Colonic mucosa (tissue), 4 donors: Measurements from ENCODE around the gene KRT33B. TPM values are rescaled to one million over a fixed set of nuclear protein-coding genes. Genes with fewer than 3 reads are reported as not detected.

Source experiments
- DNase-seq: peaks from one replicate; pipeline ENCODE4 v3.0.0-alpha.2; 2020
- H3K27ac ChIP-seq: fragments of 200-600 bp; one replicate; pipeline ENCODE4 v1.8.0; 2021
- H3K27me3 ChIP-seq: fragments of 200-600 bp; one replicate; pipeline ENCODE4 v1.8.0; 2021
- H3K36me3 ChIP-seq: fragments of 200-600 bp; one replicate; pipeline ENCODE4 v1.8.0; 2021
- H3K4me1 ChIP-seq: fragments of 200-600 bp; one replicate; pipeline ENCODE4 v1.8.0; 2021; ENCODE audit warnings: mild to moderate bottlenecking
- H3K4me3 ChIP-seq: fragments of 200-600 bp; one replicate; pipeline ENCODE4 v1.8.0; 2021
- H3K9ac ChIP-seq, 2 donors: one replicate each; pipeline ENCODE4 v1.7.0; 2013; ENCODE audit warnings: control low read depth in 2 of 2, low read depth in 2 of 2, low read length in 2 of 2
- H3K9me3 ChIP-seq: fragments of 200-600 bp; one replicate; pipeline ENCODE4 v1.8.0; 2021
- CTCF ChIP-seq: fragments of 200-600 bp; IDR thresholded peaks from one replicate; pipeline ENCODE4 v1.8.0; 2022; ENCODE audit warnings: antibody characterized with exemption, mild to moderate bottlenecking
- intact Hi-C: fragments of 100-400 bp; cut with DNase I; formaldehyde crosslinking; loops from one replicate; pipeline ENCODE4 v1.14.1; 2022
- total RNA-seq, 2 donors: library from RNA; stranded (reverse); fragmentation: NEBNext Ultra II Directional in 1 of 2; extraction: Animal tissue kit (Norgen Biotek cat#: 25700) in 1 of 2; gene quantifications; one replicate each; pipeline ENCODE4 v1.2.1, GENCODE V29; 2021
- donor health status: healthy.
- donor health status: DM: no; HTN: no; CAD: no.
- donor health status: DM: no; HTN: no; CAD: no.

Gene KRT33B
- total RNA-seq, 2 donors from 2014 or later = not detected

- Histone ChIP-seq H3K9ac (no peak overlapping the region), H3K9me3 (no peaks in the 10 kb centered on the region), H3K4me1 (no peaks in the 10 kb centered on the region), H3K27ac (no peak overlapping the region), H3K36me3 (no peaks in the 10 kb centered on the region), H3K4me3 (no peak overlapping the region), H3K27me3 (no peaks in the 10 kb centered on the region)
- intact Hi-C loops = no loop called here
- no peak for DNase-seq
- TF ChIP-seq CTCF = no peak
These were observed 2.1 kb downstream of the KRT33B start for GRCh38 chr17:41367426-41368075.

GRCh38 chr17:41366070-41366469 lies 3.5 kb downstream of the KRT33B start:
- no peak for DNase-seq
- Histone ChIP-seq H3K27ac (no peak overlapping the region), H3K4me3 (no peak overlapping the region), H3K9me3 (no peaks in the 10 kb centered on the region), H3K4me1 (no peaks in the 10 kb centered on the region), H3K9ac (no peak overlapping the region), H3K27me3 (no peaks in the 10 kb centered on the region), H3K36me3 (no peaks in the 10 kb centered on the region)
- no peak for TF ChIP-seq CTCF
- intact Hi-C loops = no loop called here

- TF ChIP-seq CTCF = no peak
- no peak for DNase-seq
- H3K4me3 ChIP-seq = no peak overlapping the region
- no peaks in the 10 kb centered on the region for H3K4me1 ChIP-seq
- H3K9me3 ChIP-seq = no peaks in the 10 kb centered on the region
- no peaks in the 10 kb centered on the region for H3K36me3 ChIP-seq
- no peak overlapping the region for H3K27ac ChIP-seq
- intact Hi-C loops = no loop called here
- H3K9ac ChIP-seq = no peak overlapping the region
- no peaks in the 10 kb centered on the region for H3K27me3 ChIP-seq
These were observed 5.7 kb downstream of the KRT33B start for GRCh38 chr17:41363881-41364280.

- Histone ChIP-seq H3K4me1 (no peaks in the 10 kb centered on the region), H3K36me3 (no peaks in the 10 kb centered on the region), H3K27ac (no peak overlapping the region), H3K4me3 (no peak overlapping the region), H3K9me3 (no peaks in the 10 kb centered on the region), H3K27me3 (no peaks in the 10 kb centered on the region), H3K9ac (no peak overlapping the region)
- intact Hi-C loops = no loop called here
- TF ChIP-seq CTCF = no peak
- no peak for DNase-seq
These were observed 9.2 kb downstream of the KRT33B start for GRCh38 chr17:41360296-41360995.

GRCh38 chr17:41354536-41354935 lies 15.1 kb downstream of the KRT33B start:
- H3K9me3 ChIP-seq = no peaks in the 10 kb centered on the region
- no peak overlapping the region for H3K4me3 ChIP-seq
- H3K27ac ChIP-seq = no peak overlapping the region
- no peak overlapping the region for H3K9ac ChIP-seq
- H3K4me1 ChIP-seq = no peaks in the 10 kb centered on the region
- intact Hi-C loops = no loop called here
- no peak for DNase-seq
- no peak for TF ChIP-seq CTCF
- no peaks in the 10 kb centered on the region for H3K27me3 ChIP-seq
- no peaks in the 10 kb centered on the region for H3K36me3 ChIP-seq
